Vagina (tissue), 2 donors: ENCODE measurements around the gene ARSI. TPM values are rescaled to one million over a fixed set of nuclear protein-coding genes. Genes with fewer than 3 reads are reported as not detected.

Experiments used
- DNase-seq, 2 donors: peaks; one replicate each; pipeline ENCODE4 v3.0.0-alpha.2; 2017; ENCODE audit errors: extremely low spot score in 2 of 2
- H3K27ac ChIP-seq: fragments of 200-600 bp; sonication (generic); one replicate; pipeline ENCODE4 v1.5.1; 2019
- H3K27me3 ChIP-seq: fragments of 200-600 bp; sonication (generic); one replicate; pipeline ENCODE4 v1.5.1; 2019
- H3K36me3 ChIP-seq, 2 donors: fragments of 200-600 bp; sonication (generic); one replicate each; pipeline ENCODE4 v1.5.1; 2017 to 2019
- H3K4me1 ChIP-seq: fragments of 200-600 bp; sonication (generic); one replicate; pipeline ENCODE4 v1.5.1; 2019
- H3K4me3 ChIP-seq, 2 donors: fragments of 200-600 bp; sonication (generic); 1 replicate in 1 of 2; 2 replicates in 1 of 2; pipeline ENCODE4 v1.5.1; 2016 to 2019
- H3K9me3 ChIP-seq: fragments of 200-600 bp; sonication (generic); one replicate; pipeline ENCODE4 v1.5.1; 2019
- POLR2A ChIP-seq, 2 donors: fragments of 450-650 bp; IDR thresholded peaks; one replicate each; pipeline ENCODE4 v1.6.1; 2017; ENCODE audit warnings: antibody characterized with exemption in 2 of 2, mild to moderate bottlenecking in 2 of 2, moderate library complexity in 2 of 2
- POLR2AphosphoS5 ChIP-seq, 2 donors: sonication (generic); formaldehyde crosslinking; IDR thresholded peaks; one replicate each; pipeline ENCODE4 v1.9.0; 2017; ENCODE audit warnings: antibody characterized with exemption in 2 of 2, mild to moderate bottlenecking in 2 of 2, low read depth in 1 of 2; ENCODE audit not compliant: insufficient read depth in 1 of 2
- intact Hi-C: fragments of 100-400 bp; cut with DNase I; formaldehyde crosslinking; loops from one replicate; pipeline ENCODE4 v1.15.1; 2023
- total RNA-seq: library from RNA; depleted of rRNA; stranded (reverse); fragments of >200 nt; gene quantifications from one replicate; pipeline ENCODE4 v1.2.3, GENCODE V29; 2016
- TF ChIP-seq, protein P1 (sequence below), 3 experiments: fragments of 450-650 bp in 2 of 3; fragments of 200-600 bp in 1 of 3; sonication (generic) in 1 of 3; IDR thresholded peaks; one replicate each; pipeline ENCODE4 v1.5.1; 2017 to 2019; ENCODE audit warnings: antibody characterized with exemption in 3 of 3, mild to moderate bottlenecking in 2 of 3, moderate library complexity in 2 of 3

The ARSI gene
- total RNA-seq, 1 donor from 2014 or later = 4.7 TPM

DNA sequence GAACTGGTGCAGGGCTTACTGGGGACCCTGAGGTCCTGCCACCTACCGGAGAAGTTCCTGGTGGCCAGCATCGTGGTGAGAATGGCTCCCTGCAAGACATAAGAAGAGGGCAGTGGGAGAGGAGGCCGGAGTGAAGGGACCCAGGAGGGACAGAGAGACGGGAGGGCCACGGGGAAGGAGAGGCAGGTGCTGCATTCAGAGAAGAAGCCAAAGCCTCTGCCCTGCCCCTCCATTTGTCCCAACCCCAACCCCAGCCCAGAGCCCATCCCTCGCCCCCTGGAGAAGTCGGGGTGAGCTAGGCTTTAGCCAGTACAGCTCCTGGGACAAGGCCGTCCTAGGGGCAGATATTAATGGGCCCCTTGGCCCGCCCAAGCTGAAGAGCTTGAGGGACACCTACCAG lies 55.0 kb downstream of the ARSI start:
- Histone ChIP-seq H3K27me3 (no peaks in the 10 kb centered on the region), H3K4me3 (no peak overlapping the region), H3K4me1 (peaks cover 21% of the 10 kb centered on the region), H3K36me3 (no peaks in the 10 kb centered on the region), H3K27ac (no peak overlapping the region), H3K9me3 (no peaks in the 10 kb centered on the region)
- no peak for DNase-seq
- intact Hi-C loops = no loop called here
- TF ChIP-seq POLR2A (IDR thresholded peaks at IDR 0.05) = no peak
- TF ChIP-seq, protein P1, sequence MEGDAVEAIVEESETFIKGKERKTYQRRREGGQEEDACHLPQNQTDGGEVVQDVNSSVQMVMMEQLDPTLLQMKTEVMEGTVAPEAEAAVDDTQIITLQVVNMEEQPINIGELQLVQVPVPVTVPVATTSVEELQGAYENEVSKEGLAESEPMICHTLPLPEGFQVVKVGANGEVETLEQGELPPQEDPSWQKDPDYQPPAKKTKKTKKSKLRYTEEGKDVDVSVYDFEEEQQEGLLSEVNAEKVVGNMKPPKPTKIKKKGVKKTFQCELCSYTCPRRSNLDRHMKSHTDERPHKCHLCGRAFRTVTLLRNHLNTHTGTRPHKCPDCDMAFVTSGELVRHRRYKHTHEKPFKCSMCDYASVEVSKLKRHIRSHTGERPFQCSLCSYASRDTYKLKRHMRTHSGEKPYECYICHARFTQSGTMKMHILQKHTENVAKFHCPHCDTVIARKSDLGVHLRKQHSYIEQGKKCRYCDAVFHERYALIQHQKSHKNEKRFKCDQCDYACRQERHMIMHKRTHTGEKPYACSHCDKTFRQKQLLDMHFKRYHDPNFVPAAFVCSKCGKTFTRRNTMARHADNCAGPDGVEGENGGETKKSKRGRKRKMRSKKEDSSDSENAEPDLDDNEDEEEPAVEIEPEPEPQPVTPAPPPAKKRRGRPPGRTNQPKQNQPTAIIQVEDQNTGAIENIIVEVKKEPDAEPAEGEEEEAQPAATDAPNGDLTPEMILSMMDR (IDR thresholded peaks at IDR 0.05) = no peak
- TF ChIP-seq POLR2AphosphoS5 (IDR thresholded peaks at IDR 0.05; ENCODE audit: insufficient read depth in 1 of 2, low read depth in 1 of 2) = no peak

GRCh38 chr5:150246835-150247234 lies 55.9 kb downstream of the ARSI start:
- intact Hi-C loops = no loop called here
- Histone ChIP-seq H3K9me3 (no peaks in the 10 kb centered on the region), H3K27ac (no peak overlapping the region), H3K36me3 (no peaks in the 10 kb centered on the region), H3K4me1 (peaks cover 21% of the 10 kb centered on the region), H3K27me3 (no peaks in the 10 kb centered on the region), H3K4me3 (no peak overlapping the region)
- DNase-seq = no peak
- no peak for TF ChIP-seq POLR2A (IDR thresholded peaks at IDR 0.05)
- TF ChIP-seq, protein P1 (IDR thresholded peaks at IDR 0.05) = no peak
- TF ChIP-seq POLR2AphosphoS5 (IDR thresholded peaks at IDR 0.05; ENCODE audit: insufficient read depth in 1 of 2, low read depth in 1 of 2) = no peak

- H3K27me3 ChIP-seq = no peaks in the 10 kb centered on the region
- H3K4me1 ChIP-seq = peaks cover 21% of the 10 kb centered on the region
- TF ChIP-seq, protein P1 (IDR thresholded peaks at IDR 0.05) = no peak
- TF ChIP-seq POLR2AphosphoS5 (IDR thresholded peaks at IDR 0.05; ENCODE audit: insufficient read depth in 1 of 2, low read depth in 1 of 2) = no peak
- no peak for TF ChIP-seq POLR2A (IDR thresholded peaks at IDR 0.05)
- H3K36me3 ChIP-seq = no peaks in the 10 kb centered on the region
- H3K27ac ChIP-seq = no peak overlapping the region
- intact Hi-C loops = no loop called here
- no peaks in the 10 kb centered on the region for H3K9me3 ChIP-seq
- no peak for DNase-seq
- no peak overlapping the region for H3K4me3 ChIP-seq
Measured at GRCh38 chr5:150246429-150246828, 56.3 kb downstream of the ARSI start.

Other genes starting within 250 kb of the ARSI start
- gene CSF1R, start 216.4 kb downstream of the ARSI start, total RNA-seq = 21.4 TPM
- 173 TPM for gene PDGFRB, start 147.1 kb downstream of the ARSI start, total RNA-seq
- not detected for gene CDX1, start 136.1 kb downstream of the ARSI start, total RNA-seq
- gene SLC6A7, start 112.8 kb downstream of the ARSI start, total RNA-seq = 0.25 TPM
- gene CAMK2A, start 13.1 kb downstream of the ARSI start, total RNA-seq = 0.49 TPM
- gene TCOF1, start 54.8 kb upstream of the ARSI start, total RNA-seq = 39.3 TPM
- 530 TPM for gene CD74, start 110.0 kb upstream of the ARSI start, total RNA-seq
- gene RPS14, start 146.8 kb upstream of the ARSI start, total RNA-seq = 3,194 TPM
- 73.9 TPM for gene NDST1, start 205.2 kb upstream of the ARSI start, total RNA-seq